Activated naive CD8-positive, alpha-beta T cell treated with anti-CD3 and anti-CD28 coated beads, Interleukin-2, amount 10 ng/mL, durations not matched to agents 7 days and 5 days (primary cell): ENCODE results near the gene BLOC1S2. TPM values are rescaled to one million over a fixed set of nuclear protein-coding genes. Genes with fewer than 3 reads are reported as not detected.
A peak's percentile ranks its signal among the peaks of the same experiment; 100 is the strongest.
"Not testable (repeated sequence)": the region's sequence is repeated elsewhere in the genome, so short reads cannot be mapped to it uniquely, and the experiment has no call there.

ENCODE experiments used
- ATAC-seq: fragments of 150-1000 bp; cut with Tn5 transposase; one replicate; pipeline ENCODE4 v1.10.0; 2021; ENCODE audit warnings: low read depth, moderate library complexity
- POLR2A ChIA-PET: fragments of 350-600 bp; sonication (Branson Sonifier 250); formaldehyde crosslinking; loops from one replicate; lab custom pipeline; 2021; ENCODE audit warnings: antibody characterized with exemption; lab: Charles Lee
- DNase-seq: peaks from one replicate; pipeline ENCODE4 v3.0.0; 2021
- H3K27ac Mint-ChIP-seq: one replicate; pipeline ENCODE4 v1.8.0; 2022; ENCODE audit warnings: mild to moderate bottlenecking, mixed read lengths
- H3K27me3 Mint-ChIP-seq: one replicate; pipeline ENCODE4 v1.8.0; 2022; ENCODE audit warnings: mild to moderate bottlenecking, moderate library complexity, mixed read lengths
- H3K36me3 Mint-ChIP-seq: one replicate; pipeline ENCODE4 v1.8.0; 2021; ENCODE audit warnings: mild to moderate bottlenecking, mixed read lengths
- H3K4me1 Mint-ChIP-seq: one replicate; pipeline ENCODE4 v1.8.0; 2021; ENCODE audit warnings: mixed read lengths
- H3K4me3 Mint-ChIP-seq: one replicate; pipeline ENCODE4 v1.8.0; 2022; ENCODE audit warnings: mild to moderate bottlenecking, moderate library complexity, mixed read lengths
- H3K9me3 Mint-ChIP-seq: one replicate; pipeline ENCODE4 v1.8.0; 2021; ENCODE audit warnings: mixed read lengths
- total RNA-seq, 2 experiments: library from RNA; stranded (reverse); gene quantifications; one replicate each; pipeline ENCODE4 v1.2.3, GENCODE V29; 2021

Gene BLOC1S2
- total RNA-seq, 2 experiments from 2014 or later = 47.3 to 50.6 TPM

GRCh38 chr10:100282907-100283306, 3.6 kb downstream of the BLOC1S2 start:
- POLR2A ChIA-PET = interaction anchor here (0.6 kb wide), 1 partner anchor 12 kb away, joined by 4 read pairs; no protein-coding TSS in a partner anchor
- H3K36me3 Mint-ChIP-seq = peaks cover 19% of the 10 kb centered on the region
- ATAC-seq = no peak

GRCh38 chr10:100276971-100277370, 9.5 kb downstream of the BLOC1S2 start:
- H3K27me3 Mint-ChIP-seq, ATAC-seq, H3K4me3 Mint-ChIP-seq, H3K27ac Mint-ChIP-seq, H3K4me1 Mint-ChIP-seq, H3K9me3 Mint-ChIP-seq, DNase-seq, POLR2A ChIA-PET: not testable (repeated sequence)
- peaks cover 19% of the 10 kb centered on the region for H3K36me3 Mint-ChIP-seq

More at GRCh38 chr10:100282907-100283306, 3.6 kb downstream of the BLOC1S2 start:
- Mint-ChIP-seq H3K27ac (no peak overlapping the region), H3K9me3 (no peaks in the 10 kb centered on the region), H3K4me3 (no peak overlapping the region), H3K27me3 (no peaks in the 10 kb centered on the region), H3K4me1 (peaks cover 19% of the 10 kb centered on the region)
- no peak for DNase-seq

- Mint-ChIP-seq H3K9me3 (no peaks in the 10 kb centered on the region), H3K27ac (peak within 1 kb of the TSS; percentile 99), H3K36me3 (peaks cover 3% of the 10 kb centered on the region), H3K4me3 (peak within 1 kb of the TSS; percentile 91), H3K4me1 (peaks cover 10% of the 10 kb centered on the region), H3K27me3 (no peaks in the 10 kb centered on the region)
- ATAC-seq = peak; percentile 89
- peak; percentile 77 for DNase-seq
- POLR2A ChIA-PET = interaction anchor here (0.6 to 1.1 kb wide), 3 partner anchors 18 to 97 kb away, joined by 4 to 5 read pairs (median 4); no protein-coding TSS in a partner anchor
These were observed 19.0 kb downstream of the BLOC1S2 start, which contains the start of gene CWF19L1 for GRCh38 chr10:100267239-100268104. Gene CWF19L1 (minus strand): TSS chr10:100267638. CDS start chr10:100267593, 45 bp downstream.

- H3K4me1 Mint-ChIP-seq = peaks cover 14% of the 10 kb centered on the region
These were observed 20.5 kb downstream of the BLOC1S2 start for GRCh38 chr10:100265821-100266485.

GRCh38 chr10:100254191-100254590, 32.3 kb downstream of the BLOC1S2 start:
- Mint-ChIP-seq H3K4me3 (no peak overlapping the region), H3K36me3 (peaks cover 25% of the 10 kb centered on the region), H3K27ac (no peak overlapping the region), H3K4me1 (no peaks in the 10 kb centered on the region), H3K9me3 (no peaks in the 10 kb centered on the region), H3K27me3 (no peaks in the 10 kb centered on the region)
- POLR2A ChIA-PET = no interaction called here
- no peak for ATAC-seq
- DNase-seq = no peak

More at GRCh38 chr10:100265821-100266485, 20.5 kb downstream of the BLOC1S2 start:
- Mint-ChIP-seq H3K27ac (no peak overlapping the region), H3K4me3 (peak overlapping the region; percentile 67), H3K36me3 (peaks cover 6% of the 10 kb centered on the region), H3K27me3 (no peaks in the 10 kb centered on the region), H3K9me3 (no peaks in the 10 kb centered on the region)
- DNase-seq (no peak), ATAC-seq (no peak)
- POLR2A ChIA-PET = interaction anchor here (0.6 to 0.7 kb wide), 3 partner anchors 9 to 492 kb away, joined by 3 to 6 read pairs (median 3); no protein-coding TSS in a partner anchor

- Mint-ChIP-seq H3K36me3 (peaks cover 21% of the 10 kb centered on the region), H3K4me1 (no peaks in the 10 kb centered on the region), H3K9me3 (no peaks in the 10 kb centered on the region), H3K27ac (no peak overlapping the region), H3K27me3 (no peaks in the 10 kb centered on the region), H3K4me3 (no peak overlapping the region)
- ATAC-seq (no peak), DNase-seq (no peak)
- POLR2A ChIA-PET = no interaction called here
These were observed 33.4 kb downstream of the BLOC1S2 start for GRCh38 chr10:100253041-100253440.

- H3K4me3 Mint-ChIP-seq = no peak overlapping the region
- ATAC-seq = no peak
- no peaks in the 10 kb centered on the region for H3K9me3 Mint-ChIP-seq
- DNase-seq = no peak
- no peak overlapping the region for H3K27ac Mint-ChIP-seq
- POLR2A ChIA-PET = no interaction called here
- no peaks in the 10 kb centered on the region for H3K27me3 Mint-ChIP-seq
- no peaks in the 10 kb centered on the region for H3K4me1 Mint-ChIP-seq
- peaks cover 10% of the 10 kb centered on the region for H3K36me3 Mint-ChIP-seq
These were observed 37.7 kb downstream of the BLOC1S2 start for GRCh38 chr10:100248820-100249219.

GRCh38 chr10:100245484-100246220, 40.8 kb downstream of the BLOC1S2 start:
- no peaks in the 10 kb centered on the region for H3K4me1 Mint-ChIP-seq
- H3K27ac Mint-ChIP-seq = no peak overlapping the region
- DNase-seq (no peak), ATAC-seq (no peak)
- H3K27me3 Mint-ChIP-seq = no peaks in the 10 kb centered on the region
- H3K36me3 Mint-ChIP-seq = peaks cover 10% of the 10 kb centered on the region
- H3K4me3 Mint-ChIP-seq = no peak overlapping the region
- POLR2A ChIA-PET = no interaction called here
- no peaks in the 10 kb centered on the region for H3K9me3 Mint-ChIP-seq

GRCh38 chr10:100239851-100240250, 46.6 kb downstream of the BLOC1S2 start:
- H3K4me3 Mint-ChIP-seq = no peak overlapping the region
- peaks cover 16% of the 10 kb centered on the region for H3K36me3 Mint-ChIP-seq
- POLR2A ChIA-PET = no interaction called here
- no peak for DNase-seq
- ATAC-seq = no peak
- no peak overlapping the region for H3K27ac Mint-ChIP-seq
- no peaks in the 10 kb centered on the region for H3K9me3 Mint-ChIP-seq
- peaks cover 1% of the 10 kb centered on the region for H3K4me1 Mint-ChIP-seq
- no peaks in the 10 kb centered on the region for H3K27me3 Mint-ChIP-seq

- H3K36me3 Mint-ChIP-seq = peaks cover 16% of the 10 kb centered on the region
- POLR2A ChIA-PET = no interaction called here
- peaks cover 1% of the 10 kb centered on the region for H3K4me1 Mint-ChIP-seq
- H3K27me3 Mint-ChIP-seq = no peaks in the 10 kb centered on the region
- DNase-seq (no peak), ATAC-seq (no peak)
- H3K27ac Mint-ChIP-seq = no peak overlapping the region
- H3K4me3 Mint-ChIP-seq = no peak overlapping the region
- no peaks in the 10 kb centered on the region for H3K9me3 Mint-ChIP-seq
These were observed 48.1 kb downstream of the BLOC1S2 start for GRCh38 chr10:100238429-100238828.

GRCh38 chr10:100232101-100232500, 54.4 kb downstream of the BLOC1S2 start:
- no peak overlapping the region for H3K4me3 Mint-ChIP-seq
- peaks cover 18% of the 10 kb centered on the region for H3K4me1 Mint-ChIP-seq
- no peaks in the 10 kb centered on the region for H3K9me3 Mint-ChIP-seq
- POLR2A ChIA-PET = no interaction called here
- ATAC-seq = no peak
- no peaks in the 10 kb centered on the region for H3K27me3 Mint-ChIP-seq
- H3K36me3 Mint-ChIP-seq = peaks cover 15% of the 10 kb centered on the region
- no peak overlapping the region for H3K27ac Mint-ChIP-seq
- no peak for DNase-seq

GRCh38 chr10:100229819-100230422, 56.6 kb downstream of the BLOC1S2 start:
- H3K4me1 Mint-ChIP-seq = peaks cover 28% of the 10 kb centered on the region
- no peak for DNase-seq
- H3K36me3 Mint-ChIP-seq = peaks cover 16% of the 10 kb centered on the region
- no peaks in the 10 kb centered on the region for H3K9me3 Mint-ChIP-seq
- no peaks in the 10 kb centered on the region for H3K27me3 Mint-ChIP-seq
- no peak for ATAC-seq
- POLR2A ChIA-PET = no interaction called here
- H3K4me3 Mint-ChIP-seq = peak overlapping the region; percentile 93
- H3K27ac Mint-ChIP-seq = peak overlapping the region; percentile 81
